ENCODE results near the gene COBLL1.
"Not testable (repeated sequence)": the region's sequence is repeated elsewhere in the genome, so short reads cannot be mapped to it uniquely, and the experiment has no call there.

COBLL1 gene

GRCh38 chr2:164841719-164842623 lies at the start of gene COBLL1:
Gene COBLL1, minus strand, starts transcription at chr2:164841823. Its CDS starts 627 bp downstream, at chr2:164841196.
- ATAC-seq: peak; percentile 44 to 59

DNA sequence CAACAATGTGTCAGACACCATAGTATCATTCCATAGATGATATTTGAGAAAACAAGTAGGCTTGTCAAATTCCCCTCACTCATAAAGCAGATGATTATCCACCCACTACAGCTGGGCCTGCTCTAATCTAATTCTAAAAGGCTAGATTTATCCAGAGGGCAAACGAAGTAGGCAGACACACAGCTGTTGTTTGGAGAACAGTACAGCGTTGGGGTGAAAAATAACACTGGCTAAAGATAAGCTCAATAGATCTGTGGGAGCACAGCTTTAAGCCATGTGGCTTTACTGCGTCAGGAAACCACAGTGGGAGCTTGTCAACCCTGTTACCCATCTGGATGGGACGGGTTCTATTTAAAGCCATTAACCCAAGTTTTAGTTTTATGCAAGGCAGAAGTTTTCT lies 48.9 kb upstream of the COBLL1 start:
- ATAC-seq: no peak

DNA sequence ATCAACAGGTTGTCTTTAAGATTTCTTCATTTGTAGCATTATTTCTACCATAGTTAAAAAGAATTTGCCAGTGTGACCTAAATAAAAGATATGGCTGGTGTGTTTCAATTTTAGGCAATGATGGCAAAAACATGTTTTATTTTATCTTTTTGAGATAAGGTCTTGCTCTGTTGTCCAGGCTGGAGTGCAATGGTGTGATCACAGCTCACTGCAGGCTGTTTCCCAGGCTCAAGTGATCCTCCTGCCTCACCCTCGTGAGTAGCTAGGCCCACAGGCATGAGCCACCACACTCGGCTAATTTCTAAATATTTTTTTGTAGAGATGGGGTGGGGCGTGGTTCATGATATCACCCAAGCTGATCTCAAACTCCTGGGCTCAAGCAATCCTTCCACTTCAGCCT lies 47.0 kb upstream of the COBLL1 start:
- no peak for ATAC-seq

- ATAC-seq: no peak
Observed at GRCh38 chr2:164887434-164888144, 46.0 kb upstream of the COBLL1 start.

DNA sequence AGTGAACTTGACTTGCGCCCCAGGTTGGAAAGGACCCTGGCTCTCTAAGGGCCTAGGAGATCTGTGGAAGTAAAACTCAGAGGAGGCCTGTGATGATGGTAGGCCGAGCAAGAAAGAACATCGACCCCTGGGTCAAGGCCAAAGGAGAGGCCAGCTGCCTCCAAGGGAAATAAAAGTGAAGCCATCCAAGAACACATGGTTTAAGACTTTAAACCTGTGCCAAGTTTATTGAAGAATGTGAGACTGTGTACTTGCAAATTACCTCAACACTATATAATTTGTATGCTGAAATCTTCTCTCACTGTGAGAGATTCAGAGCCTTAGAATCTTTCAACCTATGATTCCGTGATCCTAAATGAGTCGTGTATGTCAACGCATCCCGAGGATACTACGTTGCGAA lies 40.7 kb upstream of the COBLL1 start:
- ATAC-seq: no peak

DNA sequence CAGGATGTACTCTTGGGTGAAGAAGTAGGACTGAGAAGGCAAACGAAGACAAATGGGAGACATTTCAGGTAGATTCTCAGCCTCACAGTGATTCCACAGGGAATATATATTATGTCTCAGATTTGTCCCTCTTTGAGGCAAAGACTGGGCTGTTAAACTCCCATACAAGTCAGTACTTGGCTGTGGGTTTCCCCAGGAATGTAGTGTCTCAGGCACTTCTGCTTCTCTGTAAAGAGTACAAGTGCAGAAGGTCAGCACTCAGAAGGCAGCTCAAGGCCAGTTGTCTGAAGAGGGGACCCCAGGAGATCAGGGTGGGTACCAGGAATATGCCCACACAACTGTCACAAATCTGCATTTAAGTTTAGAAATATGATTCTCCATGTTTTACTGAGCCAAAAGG lies 39.9 kb upstream of the COBLL1 start:
- no peak for ATAC-seq

DNA sequence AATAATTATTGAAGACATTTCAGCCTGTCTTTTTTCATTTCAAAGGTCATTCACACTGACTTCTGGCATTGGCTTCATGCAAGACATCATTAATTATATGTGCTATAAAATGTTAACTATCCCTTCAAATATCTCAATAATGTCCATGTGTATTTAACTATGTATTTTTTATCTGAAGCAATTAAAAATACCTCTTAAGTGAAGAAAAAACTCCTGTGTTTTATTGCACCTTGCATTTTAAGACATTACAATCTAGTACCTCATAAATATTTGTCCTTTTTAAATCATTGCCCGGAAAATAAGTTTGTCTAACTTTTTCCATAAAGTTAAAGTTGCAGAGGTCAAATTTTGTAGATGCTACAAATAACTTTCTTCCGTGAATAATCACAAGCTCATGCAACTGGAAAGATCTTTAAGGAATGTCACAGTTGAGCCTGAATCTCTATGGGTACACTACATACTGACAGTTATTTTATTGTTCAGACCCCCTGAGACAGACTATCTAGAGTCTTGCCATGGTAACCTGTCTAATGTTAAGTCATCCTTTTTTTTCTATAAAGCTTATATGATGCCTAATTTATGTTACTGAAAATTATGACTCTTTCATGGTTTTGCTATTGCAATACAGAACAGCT lies 38.4 kb upstream of the COBLL1 start:
- no peak for ATAC-seq

DNA sequence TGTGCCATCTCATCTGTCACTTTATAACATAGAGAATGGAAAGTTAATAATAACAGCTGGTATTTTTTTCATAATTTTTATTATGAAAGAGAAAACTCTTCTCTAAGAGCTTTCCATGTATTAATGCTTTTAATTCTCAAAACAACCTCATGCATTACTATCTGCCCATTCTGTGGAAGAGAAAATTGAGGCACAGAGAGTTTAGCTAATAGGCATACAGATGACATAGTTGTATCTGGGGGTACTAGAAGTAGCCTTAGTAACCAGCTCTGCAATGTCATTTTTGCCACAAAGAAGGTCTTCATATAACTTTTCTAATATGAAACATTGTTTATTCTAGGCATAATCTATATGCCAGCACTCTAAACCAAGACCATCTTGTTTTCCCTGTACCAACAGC lies 36.3 kb upstream of the COBLL1 start:
- ATAC-seq: no peak

DNA sequence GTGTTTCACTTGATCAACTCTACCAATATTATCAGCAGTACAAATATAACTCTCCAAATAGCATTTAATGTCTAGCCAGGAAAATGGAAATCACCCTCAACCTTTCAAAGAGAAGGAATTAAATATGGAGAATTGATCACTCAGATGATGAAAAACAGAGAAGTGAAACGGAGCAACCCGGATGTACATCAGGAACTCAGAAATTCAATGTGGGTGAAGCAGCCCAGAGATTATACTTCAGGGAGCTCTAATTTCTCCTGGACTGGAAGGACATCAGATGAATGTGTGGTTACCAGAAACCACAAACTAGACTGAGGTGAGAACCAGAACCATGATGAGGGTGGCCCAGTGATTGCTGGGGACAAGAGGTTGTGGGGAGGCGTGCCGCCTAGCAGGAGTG lies 35.5 kb upstream of the COBLL1 start:
- no peak for ATAC-seq

DNA sequence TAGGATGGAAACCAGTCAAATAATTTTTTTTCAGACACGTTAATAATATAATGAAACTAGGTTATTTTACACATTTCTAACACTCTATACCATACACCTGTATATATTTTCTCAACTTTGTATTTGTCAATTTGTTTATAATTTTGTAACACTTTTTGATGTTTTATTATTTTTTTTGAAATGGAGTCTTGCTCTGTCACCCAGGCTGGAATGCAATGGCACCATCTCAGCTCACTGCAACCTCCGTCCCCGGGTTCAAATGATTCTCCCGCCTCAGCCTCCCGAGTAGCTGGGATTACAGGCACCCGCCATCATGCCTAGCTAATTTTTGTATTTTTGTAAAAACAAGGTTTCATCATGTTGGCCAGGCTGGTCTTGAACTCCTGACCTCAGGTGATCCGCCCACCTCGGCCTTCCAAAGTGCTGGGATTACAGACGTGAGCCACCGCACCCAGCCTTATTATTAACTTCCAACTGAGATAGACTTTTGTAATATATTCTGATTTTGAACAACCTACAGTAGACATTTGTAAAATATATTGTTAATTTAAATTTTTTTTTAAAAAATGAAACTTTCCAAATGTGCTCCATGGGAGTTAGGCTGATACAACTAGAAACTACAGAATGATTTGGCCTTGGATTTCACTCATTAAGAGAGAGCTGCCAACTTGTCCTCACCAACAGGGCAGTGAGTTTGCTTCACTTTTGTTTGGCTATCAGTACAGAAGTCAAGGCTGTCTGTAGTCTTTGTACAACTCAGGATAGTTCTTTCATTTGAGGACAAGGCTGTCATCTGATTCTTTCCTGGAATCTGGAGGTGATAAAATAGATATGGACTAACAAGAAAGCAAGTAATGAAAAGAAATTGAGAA lies 33.9 kb upstream of the COBLL1 start:
- no peak for ATAC-seq

DNA sequence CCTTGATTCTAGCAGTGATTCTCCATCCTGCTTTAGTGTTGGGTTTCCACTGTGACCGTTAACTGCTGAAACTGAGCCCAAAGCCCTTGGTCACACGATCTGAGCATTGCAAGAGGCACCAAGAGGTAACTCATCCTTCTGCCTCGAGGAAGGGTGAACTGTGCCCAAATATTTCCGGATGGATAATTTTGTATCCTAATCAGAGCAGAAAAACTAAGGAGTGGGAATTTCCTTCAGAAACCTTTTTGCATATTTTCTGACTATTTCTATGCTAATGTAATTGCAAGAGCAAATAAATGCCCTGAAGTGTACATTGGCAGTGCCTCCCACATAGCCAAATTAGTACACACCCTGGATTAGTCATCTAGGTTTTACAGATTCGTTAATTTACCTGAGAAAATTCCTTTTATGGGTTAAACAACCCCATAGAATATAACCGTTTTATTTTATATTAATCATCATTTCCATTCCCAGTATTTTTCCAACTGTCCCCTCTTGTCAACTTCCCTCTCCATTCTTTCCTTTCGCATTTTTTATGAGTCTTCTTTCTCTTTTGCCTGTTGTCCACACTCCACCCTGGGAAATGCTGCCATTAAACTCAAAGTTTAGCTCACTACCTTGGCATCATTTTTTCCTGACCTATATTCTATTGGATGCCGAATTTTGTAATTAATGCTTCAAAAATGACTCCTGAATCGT lies 31.7 kb upstream of the COBLL1 start:
- ATAC-seq: no peak

DNA sequence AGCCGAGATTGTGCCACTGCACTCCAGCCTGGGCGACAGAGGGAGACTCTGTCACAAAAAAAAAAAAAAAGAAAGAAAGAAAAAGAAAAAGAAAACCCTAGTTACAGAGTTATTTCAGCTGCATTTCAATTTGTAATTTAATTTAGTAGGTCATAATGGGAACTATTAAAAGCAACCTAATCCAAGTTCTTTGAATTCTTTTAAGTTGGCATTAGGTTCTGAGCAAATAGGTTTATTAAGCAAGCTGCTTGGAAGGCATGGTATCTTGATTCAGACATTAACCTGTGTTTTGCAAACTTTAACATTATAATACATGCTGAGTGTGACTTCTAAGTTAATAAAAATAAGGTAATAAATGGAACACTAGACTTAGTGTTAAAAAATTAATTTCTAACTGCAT lies 29.8 kb upstream of the COBLL1 start:
- ATAC-seq: no peak

DNA sequence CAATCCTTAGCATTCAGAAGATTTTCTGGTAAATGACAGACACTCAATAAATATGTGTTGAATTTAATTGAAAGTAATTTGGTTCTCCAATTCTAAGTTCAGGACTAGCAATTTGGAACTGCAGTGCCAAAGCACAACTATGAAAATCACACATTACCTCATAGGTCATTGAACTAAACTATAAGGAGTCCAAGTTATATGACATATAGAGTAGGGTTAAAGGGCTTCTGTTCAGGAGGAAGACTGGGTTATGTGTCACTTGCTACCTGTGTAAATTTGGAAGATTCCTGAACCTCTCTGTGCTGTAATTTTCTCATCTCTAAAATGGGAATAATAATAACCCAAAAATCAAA lies 27.8 kb upstream of the COBLL1 start:
- ATAC-seq: no peak

GRCh38 chr2:164868563-164869419 lies 27.2 kb upstream of the COBLL1 start:
- no peak for ATAC-seq

- ATAC-seq: no peak
Observed at GRCh38 chr2:164867779-164868397, 26.3 kb upstream of the COBLL1 start.

DNA sequence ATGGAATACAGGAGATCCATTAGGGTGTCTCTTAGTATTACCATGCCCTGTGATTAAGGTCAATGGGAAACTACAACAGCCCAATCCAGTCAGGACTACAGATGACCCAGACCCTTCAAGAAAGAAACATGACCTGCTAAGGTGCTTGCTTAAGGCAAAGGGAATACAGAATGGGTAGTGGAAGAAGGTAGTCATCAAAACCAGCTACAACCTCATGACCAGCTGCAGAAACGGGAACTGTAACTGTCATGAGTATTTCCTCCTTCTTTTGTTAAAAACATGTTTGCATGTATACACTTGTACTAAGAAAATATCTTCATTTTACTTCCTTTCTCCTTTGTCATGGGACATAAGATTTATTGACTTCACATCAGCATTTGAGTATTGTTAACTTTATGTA lies 24.8 kb upstream of the COBLL1 start:
- not testable (repeated sequence) for ATAC-seq

GRCh38 chr2:164860694-164861042 lies 19.0 kb upstream of the COBLL1 start:
- no peak for ATAC-seq

DNA sequence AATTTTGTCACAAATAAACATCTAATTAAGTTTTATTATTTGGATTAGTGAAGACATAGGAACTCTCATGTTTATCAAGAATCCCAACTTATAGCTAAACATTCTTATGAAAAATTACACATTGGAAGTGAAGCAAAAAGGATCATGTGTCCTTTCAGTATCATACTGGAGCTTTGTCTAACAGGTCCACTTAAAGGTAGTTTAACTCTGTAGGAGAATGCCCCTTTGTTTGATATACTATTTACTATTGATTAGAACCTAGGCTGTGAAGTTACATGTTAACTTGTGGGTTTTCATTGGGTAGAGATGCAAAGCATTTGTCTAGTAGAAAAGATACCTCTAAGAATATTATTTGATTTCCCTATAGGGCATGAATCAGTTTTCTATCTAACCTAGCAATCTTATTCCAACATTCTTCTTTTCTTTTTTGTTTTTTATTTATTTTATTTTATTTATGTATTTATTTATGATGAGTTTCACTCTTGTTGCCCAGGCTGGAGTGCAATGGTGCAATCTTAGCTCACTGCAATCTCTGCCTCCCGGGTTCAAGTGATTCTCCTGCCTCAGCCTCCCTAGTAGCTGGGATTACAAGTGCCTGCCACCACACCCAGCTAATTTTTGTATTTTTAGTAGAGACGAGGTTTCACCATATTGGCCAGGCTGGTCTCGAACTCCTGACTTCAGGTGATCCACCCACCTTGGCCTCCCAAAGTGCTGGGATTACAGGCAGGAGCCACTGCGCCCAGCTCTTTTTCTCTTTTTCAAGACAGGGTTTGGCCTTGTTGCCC lies 18.5 kb upstream of the COBLL1 start:
- not testable (repeated sequence) for ATAC-seq

DNA sequence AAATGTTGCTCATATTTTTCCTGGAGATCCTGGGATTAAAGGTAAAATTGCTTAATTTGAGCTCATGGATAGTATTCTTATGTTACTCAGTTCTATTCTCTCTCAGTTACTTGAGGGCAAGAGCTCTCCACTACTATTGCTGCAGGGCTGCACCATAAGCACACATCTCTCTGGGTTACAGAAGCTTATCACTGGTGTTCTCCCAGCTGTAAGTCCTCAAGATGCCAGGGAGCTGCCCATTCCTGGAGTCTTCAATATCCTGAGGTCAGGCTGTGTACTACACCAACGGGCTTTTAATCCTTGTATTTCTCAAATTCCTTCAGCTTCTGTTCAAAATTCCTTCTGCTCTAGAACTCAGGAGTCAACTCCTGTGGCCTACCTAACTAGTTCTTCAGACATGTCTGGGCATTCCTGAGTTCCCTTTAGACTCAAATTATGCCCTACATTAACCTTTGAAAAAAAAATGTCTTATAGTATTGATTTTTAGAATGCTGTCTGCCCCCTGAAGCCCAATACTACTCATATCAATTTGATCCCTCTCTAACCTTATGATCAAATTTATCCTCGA lies 17.7 kb upstream of the COBLL1 start:
- no peak for ATAC-seq

All from activated CD4-positive, CD25-positive, alpha-beta regulatory T cell treated with anti-CD3 and anti-CD28 coated beads, Interleukin-2, amount 50 U/mL, for 24 hours (primary cell).